Endometrial microvascular endothelial cells (primary cell): Measurements from ENCODE around the gene ANAPC2. TPM values are rescaled to one million over a fixed set of nuclear protein-coding genes. Genes with fewer than 3 reads are reported as not detected.
"Not testable (repeated sequence)": the region's sequence is repeated elsewhere in the genome, so short reads cannot be mapped to it uniquely, and the experiment has no call there.

Experiments
- in situ Hi-C: cut with HindIII; loops from 2 replicates; pipeline ENCODE4 v1.10.0; 2017; ENCODE audit warnings: low sequenced_read_pairs, low pct_unique_long_range_greater_than_20kb; ENCODE audit errors: inconsistent ontology term
- total RNA-seq: library from RNA; depleted of rRNA; stranded (reverse); fragments of >200 nt; gene quantifications from one replicate; pipeline ENCODE4 v1.2.3, GENCODE V29; 2015; ENCODE audit errors: inconsistent ontology term

Gene ANAPC2
- total RNA-seq, 1 donor from 2014 or later = 14.9 TPM

DNA sequence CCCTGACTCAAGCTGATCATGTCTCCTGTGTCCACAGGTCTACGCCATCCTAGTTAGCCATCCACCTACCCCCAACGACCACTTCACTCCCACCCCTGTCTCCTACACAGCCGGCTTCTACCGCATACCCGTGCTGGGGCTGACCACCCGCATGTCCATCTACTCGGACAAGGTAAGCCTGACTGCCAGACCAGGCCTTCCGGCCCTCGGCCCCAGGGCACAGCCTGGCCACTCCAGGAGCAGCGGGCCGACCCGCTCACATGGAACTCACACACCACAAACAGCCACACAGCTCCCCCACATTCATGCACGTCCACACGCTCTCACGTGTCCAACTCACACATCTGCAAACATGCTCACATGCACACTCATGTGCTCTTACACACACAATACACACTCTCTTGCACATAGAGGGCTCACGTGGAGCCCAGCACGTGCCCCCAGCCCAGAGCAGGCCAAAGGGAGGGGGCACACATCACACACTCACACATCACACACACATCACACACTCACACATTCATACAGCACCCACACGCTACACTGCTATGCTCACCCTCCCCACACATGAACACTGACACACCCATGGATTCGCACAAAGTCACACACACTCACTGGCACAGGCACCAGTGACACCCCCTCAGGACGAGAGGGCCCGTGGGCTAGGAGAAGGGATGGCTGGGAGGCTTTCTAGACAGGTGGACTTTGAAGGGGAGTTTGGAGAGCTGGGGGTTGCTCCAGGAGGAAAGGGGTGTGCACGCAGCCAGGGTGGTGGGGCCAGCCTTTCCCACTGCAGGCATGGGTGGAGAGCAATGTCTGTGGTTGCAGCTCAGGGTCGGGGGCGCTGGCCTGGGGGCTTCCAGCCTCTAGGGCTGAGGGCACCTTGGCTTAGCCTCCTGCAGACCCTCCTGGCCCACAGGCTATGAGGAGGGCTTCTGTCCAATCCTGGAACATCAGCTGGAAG lies 46.1 kb downstream of the ANAPC2 start:
- in situ Hi-C loops = no loop called here

DNA sequence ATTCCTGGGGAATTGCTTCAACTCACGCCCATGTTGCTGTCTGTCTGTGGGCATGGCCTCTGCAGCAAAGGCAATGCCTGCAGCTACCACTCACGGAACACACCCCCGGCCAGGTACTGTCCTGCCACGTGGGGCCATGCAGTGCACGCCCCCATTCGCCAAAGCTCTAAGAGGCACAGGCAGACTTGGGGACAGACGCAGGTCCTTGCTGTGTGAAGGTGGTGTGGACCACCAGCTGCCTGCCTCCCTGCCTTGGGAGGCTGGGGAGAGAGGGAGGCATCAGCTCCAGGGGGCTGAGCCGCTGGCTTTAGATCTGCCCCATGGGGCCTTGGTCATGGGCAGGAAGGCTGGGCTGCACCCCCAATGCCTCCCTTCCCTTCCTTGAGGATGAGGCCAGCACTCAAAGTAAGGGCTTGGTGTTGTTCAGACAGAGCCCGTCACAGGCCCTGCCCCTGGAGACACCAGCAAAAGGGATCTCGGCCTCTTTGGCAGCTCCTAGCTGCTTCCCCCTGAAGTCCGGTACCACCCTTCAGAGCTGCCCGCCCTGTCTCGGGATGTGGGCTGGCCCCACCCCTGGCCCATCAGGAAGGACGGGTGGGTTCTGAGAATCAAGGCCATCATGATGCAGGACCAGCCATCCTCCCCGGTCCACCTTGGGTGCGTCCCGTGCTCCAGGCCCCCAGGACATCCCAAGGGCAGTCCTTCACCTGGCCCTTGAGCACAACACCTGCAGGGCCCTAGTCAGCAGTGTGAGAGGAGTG lies 47.1 kb downstream of the ANAPC2 start:
- in situ Hi-C loops = no loop called here

DNA sequence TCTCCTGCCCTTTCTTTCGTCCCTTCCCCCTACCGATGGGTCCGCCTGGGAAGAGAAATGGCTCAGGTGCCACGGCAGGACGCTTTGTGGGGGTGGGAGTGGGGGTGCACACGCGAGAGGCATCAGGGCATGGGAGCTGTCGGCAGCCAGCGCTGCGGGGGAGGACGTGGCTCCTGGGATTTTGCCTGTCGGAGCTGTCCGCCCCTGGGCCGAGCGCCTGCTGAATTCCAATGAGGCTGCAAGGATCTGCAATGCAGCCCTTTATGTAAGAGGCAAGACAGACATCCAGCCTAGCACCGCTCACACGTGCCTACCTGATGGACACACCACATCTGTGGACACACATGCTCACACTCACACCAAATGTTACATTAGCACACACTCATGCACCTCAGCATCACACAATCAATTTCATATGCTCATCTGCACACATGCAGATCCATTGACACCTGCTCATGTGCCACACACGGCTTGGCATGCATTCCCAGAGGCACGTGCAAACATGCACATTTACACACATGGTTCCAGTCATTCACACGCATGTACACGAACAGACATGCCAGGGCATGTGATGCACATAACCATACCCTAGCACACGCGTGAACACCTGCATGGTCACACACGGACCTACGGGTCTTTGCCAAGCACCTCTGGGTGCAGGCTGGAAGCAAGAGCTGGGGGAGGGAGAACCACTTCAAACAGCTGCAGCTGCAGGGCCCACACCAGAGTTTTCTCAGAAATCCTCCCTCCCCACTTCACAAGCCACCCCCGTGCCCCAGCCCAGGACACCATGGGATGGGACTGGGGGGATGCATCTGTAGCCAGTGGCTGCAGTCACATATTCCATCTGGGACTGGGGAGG lies 48.0 kb downstream of the ANAPC2 start:
- in situ Hi-C loops = no loop called here

DNA sequence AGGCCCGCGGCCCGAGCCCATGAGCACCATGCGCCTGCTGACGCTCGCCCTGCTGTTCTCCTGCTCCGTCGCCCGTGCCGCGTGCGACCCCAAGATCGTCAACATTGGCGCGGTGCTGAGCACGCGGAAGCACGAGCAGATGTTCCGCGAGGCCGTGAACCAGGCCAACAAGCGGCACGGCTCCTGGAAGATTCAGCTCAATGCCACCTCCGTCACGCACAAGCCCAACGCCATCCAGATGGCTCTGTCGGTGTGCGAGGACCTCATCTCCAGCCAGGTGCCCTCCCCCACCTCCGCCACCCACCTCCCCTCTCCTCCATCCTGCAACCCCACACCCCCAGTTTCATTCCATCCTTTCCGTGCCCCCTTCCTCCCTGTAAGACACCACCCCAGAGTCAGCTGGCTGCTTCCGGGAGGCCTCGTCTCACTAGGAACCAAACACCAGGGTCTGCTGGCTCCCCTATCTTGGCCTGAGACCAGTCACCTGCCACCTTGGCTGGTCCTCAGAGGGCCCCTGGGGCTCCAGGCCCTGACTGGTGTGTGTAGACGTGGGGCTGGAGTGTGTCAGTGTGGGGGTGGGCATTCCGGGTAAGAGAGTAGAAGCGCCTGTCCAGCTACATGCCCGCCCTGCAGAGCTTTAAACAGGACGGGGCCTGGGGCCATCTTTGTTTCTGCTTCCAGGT lies 48.8 kb downstream of the ANAPC2 start:
- in situ Hi-C loops = no loop called here

DNA sequence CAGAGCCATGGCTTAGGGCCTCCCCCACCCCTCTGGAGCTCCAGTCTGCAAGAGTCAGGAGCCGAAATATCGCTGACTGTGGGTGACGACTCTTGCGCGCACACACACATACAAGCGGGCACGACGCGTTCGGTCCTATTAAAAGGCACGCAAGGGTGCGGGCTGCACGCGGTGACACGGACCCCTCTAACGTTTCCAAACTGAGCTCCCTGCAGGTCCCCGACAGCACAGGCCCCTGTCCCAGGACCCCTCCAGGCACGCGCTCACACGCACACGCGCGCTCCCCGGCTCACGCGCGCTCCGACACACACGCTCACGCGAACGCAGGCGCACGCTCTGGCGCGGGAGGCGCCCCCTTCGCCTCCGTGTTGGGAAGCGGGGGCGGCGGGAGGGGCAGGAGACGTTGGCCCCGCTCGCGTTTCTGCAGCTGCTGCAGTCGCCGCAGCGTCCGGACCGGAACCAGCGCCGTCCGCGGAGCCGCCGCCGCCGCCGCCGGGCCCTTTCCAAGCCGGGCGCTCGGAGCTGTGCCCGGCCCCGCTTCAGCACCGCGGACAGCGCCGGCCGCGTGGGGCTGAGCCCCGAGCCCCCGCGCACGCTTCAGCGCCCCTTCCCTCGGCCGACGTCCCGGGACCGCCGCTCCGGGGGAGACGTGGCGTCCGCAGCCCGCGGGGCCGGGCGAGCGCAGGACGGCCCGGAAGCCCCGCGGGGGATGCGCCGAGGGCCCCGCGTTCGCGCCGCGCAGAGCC lies 49.5 kb downstream of the ANAPC2 start, which contains the start of gene GRIN1:
TSS of gene GRIN1 (plus strand) at position 433 of the 746 bp plus-strand sequence. CDS start 333 bp downstream, outside the sequence.
- in situ Hi-C loops = no loop called here

DNA sequence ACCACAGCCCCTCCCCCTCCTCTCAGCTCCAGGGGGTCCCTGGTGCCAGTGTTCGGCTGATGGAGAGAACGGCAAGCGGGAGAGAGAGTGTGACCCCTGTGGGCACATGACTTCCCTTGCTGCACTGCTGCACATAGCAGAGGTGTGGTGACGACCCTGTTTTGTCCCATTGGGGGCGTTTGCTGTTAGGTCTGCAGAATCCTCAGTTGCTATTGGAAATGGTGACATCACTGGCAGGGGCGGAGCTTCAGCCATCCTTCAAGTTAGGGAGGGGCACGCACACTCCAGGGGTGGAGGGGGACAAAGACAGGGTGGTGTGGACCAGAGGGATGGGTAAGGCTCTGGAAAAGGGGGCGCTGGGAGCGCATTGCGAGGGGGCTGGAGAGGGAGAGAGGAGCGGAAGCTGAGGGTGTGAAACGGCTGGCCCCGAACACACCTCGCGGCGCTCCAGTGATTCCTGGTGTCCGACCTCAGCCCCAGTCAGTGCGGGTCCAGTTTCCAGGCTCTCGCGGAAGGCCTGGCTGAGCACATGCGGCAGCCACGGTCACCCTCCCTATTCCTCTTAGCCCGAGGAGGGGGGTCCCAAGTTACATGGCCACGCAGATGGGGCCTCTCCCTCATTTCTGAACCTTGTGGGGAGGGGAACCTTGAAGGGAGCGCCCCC lies 50.2 kb downstream of the ANAPC2 start:
- in situ Hi-C loops = no loop called here

DNA sequence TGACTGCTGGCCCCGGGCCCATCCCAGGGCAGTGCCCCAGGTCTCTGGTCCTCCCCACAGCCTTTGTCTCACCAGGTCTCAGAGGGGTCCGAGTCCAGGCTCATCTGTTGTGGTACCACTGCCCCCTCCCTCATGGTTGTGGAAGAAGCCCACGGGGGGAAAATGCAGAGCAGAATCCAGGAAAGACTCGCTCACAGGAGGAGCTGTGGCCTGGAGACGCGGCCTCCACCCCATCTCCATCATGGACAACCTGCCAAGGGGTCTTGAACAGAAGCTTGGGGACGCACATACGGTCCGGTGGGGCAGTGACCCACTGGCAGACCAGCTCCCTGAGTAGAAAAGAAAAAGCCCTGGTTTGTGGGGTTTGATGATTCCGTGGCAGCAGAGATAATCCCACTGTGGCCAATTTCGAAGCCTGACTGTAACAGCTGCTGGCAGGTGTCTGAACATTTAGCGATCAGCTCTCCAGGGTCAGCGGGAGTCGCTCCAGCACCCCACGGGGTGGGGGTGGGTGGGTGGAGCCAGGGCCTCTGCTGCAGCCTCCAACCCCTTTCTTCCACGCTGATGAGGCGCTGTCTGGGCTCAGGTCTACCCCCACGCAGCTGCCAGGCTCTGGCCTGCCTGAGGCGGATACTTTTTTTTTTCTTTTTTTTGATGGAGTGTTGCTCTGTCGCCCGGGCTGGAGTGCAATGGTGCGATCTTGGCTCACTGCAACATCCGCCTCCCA lies 51.3 kb downstream of the ANAPC2 start:
- in situ Hi-C loops = no loop called here

DNA sequence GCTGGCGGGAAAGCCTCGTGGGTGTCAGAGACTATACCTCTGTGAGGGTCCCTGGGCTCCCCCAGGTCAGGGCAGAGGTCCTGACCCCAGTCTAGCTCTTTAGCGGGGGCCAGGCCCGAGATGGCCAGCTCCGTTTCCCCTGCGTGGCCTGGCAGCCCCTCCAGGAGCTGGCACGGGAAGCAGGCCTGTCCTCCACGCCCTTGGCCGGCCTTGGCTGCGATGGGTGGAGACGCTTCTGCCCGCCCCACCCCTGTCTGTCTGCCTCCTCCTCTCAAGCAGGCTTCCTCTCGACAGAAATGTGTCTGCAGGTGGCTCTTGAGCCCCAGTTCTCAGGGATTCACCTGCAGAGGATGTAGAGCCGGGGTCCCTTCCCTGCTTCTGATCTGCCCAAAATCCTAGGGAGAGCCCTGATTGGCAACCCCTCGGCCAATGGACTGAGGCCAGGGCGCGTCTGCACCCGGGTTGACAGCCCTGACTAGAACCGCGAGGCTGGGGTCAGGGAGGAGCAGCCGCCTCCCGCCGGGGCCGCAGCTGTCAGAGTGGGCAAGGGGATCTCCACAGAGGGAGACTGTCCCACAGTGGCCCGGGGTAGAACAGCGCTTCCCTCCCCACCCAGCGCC lies 52.0 kb downstream of the ANAPC2 start:
- in situ Hi-C loops = no loop called here

DNA sequence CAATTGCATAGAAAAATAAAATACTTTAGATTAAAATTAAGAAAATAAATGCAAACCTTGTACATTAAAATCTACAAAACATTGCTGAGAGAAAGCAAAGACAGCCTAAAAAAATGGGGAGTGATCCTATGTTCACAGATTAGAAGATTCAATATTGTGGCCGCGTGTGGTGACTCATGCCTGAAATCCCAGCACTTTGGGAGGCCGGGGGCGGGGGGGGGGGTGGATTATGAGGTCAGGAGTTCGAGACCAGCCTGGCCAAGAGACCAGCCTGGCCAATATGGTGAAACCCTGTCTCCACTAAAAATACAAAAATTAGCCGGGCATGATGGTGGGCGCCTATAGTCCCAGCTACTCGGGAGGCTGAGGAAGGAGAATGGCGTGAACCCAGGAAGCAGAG lies 53.2 kb downstream of the ANAPC2 start:
- in situ Hi-C loops = not testable (repeated sequence)

DNA sequence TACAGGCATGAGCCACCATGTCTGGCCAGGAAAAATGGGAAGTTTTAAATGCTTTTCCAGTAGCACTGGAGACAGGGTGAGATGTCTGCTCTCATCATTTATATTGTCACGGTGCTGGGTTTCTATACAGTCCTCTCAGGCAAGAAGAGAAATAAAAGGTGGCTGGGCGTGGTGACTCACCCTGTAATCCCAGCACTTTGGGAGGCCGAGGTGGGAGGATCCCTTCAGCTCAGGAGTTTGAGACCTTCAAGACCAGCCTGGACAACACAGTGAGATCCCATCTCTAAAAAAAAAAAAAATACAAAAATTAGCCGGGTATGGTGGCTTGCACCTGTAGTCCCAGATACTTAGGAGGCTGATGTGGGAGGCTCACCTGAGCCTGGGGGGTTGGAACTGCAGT lies 54.2 kb downstream of the ANAPC2 start:
- in situ Hi-C loops = no loop called here

DNA sequence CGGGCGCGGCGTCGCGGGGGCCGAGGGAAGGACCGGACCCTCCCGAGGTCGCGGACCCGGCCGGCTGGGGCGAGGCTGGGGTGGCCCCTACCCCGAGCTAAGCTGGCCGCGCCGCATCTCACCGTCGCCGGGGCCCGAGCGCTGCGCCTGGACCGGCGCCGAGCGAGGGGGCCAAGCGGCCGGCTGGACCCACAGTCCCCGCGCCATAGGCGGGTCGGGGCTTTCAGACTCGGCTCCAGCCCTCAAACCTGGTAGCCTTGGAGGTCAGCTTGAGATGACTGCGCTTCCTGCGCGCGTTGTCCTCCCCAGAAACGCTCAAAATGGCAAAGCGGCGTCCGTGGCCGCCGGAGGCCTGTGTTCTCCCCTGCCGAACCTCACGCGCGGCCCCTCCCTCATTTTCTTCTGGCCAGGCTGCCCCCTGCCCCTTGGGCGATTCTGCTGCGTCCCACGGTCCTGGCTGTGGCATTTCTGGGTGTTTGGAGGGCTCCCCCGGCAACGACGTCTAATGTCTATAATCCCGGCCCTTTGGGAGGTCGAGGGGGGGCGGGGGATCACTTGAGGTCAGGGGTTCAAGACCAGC lies 58.1 kb downstream of the ANAPC2 start:
- in situ Hi-C loops = no loop called here

DNA sequence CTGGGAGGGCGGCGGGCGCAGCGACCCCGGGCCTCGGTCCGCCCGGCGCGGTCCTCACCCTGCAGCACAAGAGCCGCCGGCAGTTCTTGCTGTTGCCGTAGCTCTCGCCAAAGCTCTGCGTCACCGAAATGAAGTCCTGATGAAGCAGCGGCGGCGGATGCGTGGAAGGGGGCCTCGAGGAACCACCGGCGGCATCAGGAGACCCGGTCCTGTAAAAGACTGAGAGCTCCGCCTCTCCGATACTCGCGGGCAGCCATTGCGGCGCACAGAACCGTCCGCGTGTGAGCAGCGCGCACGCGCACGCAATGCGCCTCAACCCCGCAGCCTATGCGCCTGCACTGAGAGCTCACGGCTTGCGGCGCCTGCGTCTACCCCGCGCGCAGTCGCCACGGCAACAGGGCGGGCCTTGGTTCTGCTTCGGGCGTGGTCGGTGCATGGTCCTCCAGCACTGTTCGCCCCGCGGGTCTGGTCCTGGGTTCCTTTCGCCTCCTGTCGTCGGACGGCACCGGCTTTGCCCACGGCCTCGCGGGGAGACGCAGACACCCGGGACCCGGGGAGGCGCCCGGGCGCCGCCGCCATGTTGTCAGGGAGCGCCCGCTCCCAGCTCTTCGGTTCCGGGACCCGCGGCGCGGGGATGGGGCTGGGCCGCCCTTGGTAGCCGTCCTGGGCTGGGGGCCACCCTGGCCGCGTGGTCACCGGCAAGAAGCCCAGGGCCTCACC lies 58.7 kb downstream of the ANAPC2 start:
- in situ Hi-C loops = no loop called here

DNA sequence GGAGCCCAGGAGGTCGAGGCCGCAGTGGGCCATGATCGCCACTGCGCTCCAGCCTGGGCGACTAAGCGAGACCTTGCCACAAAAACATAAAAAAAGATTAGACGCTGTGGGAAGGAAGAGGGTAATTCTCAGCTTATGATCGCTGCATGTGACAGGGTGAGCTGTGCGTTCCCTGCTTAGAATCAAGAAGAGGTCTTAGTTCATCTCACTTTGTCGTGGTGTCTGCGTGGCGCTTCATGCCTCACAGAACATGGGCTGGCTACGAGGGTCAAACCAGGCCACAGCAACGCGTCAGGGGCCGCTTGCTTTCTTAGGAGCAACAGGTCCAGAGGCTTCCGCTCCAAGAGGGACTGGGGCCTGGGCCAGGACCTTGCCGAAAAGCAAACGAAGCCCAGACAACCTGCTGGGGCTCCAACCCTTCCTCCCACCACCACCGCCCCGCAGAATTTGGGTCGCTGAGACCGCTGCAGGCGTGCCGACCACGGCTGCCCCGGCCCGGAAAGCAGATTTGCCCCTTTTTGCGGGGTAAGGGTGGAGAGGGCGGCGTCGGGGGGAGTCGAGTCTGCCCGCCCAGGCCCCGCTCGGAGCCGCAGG lies 59.4 kb downstream of the ANAPC2 start:
- in situ Hi-C loops = no loop called here

DNA sequence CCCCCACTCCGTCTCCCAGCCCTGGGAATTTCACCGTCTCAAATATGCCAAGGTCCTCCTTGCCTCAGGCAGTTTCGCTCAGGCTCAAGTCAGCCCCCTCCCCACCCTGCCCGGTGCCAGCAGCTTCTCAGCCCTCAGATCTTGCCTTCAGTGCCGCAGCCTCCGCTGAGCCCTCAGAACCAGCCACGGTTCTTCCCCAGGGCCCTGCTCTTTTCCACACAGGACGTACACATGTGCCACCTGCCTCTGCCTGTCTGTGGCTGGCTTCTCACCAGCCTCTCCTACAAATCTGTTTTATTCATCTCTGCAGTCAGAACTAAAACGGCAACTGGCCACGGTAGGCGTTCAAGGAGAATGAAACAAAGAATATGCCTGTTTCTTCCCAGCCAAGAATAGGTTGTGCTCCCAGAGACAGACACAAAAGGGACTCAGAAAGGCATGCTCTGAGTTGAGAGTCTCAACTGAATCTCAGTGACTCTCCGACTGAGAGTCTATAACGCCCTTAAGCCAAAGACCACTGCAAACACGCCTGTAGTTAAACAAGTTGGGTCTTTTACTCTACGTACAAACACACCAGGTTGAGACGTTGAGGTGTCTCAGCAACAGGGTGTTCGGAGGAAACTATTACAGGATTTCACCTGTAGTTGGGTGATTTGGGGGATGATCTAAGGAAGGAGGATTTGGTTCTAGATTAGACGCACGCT lies 60.0 kb downstream of the ANAPC2 start:
- in situ Hi-C loops = no loop called here
